Sigmoid colon (tissue), 3 donors: ENCODE measurements around the gene ARL14.

Experiments
- CTCF ChIP-seq, 4 experiments: fragments of 450-650 bp in 3 of 4; fragments of 200-600 bp in 1 of 4; IDR thresholded peaks; one replicate each; pipeline ENCODE4 v1.5.1; 2016 to 2019; ENCODE audit warnings: antibody characterized with exemption in 4 of 4, mild to moderate bottlenecking in 3 of 4, moderate library complexity in 2 of 4
- POLR2A ChIP-seq, 2 donors: fragments of 450-650 bp; IDR thresholded peaks; one replicate each; pipeline ENCODE4 v1.6.1; 2016; ENCODE audit warnings: antibody characterized with exemption in 2 of 2, mild to moderate bottlenecking in 2 of 2, moderate library complexity in 2 of 2

DNA sequence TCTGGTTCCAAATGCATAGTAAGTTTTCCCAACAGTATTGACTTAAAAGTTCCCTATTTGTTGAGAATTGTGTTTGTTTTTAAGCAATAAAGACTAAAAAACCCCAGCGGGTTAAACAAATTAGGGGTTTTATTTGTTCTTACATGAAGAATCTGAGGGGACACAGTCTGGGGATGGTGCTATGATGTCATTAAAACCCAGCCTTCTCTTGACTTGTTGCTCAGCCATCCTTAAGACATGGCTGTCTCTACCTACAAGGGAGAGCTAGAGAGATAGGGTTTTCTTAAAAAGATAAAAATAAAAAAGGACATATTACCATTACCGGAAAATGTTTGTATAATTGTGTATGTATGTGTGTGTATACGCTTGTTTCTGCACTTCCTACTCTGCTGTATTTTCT, 11.7 kb upstream of the ARL14 start:
- TF ChIP-seq CTCF (IDR thresholded peaks at IDR 0.05) (no peak), POLR2A (IDR thresholded peaks at IDR 0.05) (no peak)
